CD4-positive, alpha-beta T cell treated with Interleukin-1 beta for 1 hour (primary cell): ENCODE results near the gene LTA4H.
"Not testable (repeated sequence)": the region's sequence is repeated elsewhere in the genome, so short reads cannot be mapped to it uniquely, and the experiment has no call there.

Source experiments
- DNase-seq, 2 donors: peaks; one replicate each; pipeline ENCODE4 v3.0.0-alpha.2; 2020 to 2022

LTA4H gene

DNA sequence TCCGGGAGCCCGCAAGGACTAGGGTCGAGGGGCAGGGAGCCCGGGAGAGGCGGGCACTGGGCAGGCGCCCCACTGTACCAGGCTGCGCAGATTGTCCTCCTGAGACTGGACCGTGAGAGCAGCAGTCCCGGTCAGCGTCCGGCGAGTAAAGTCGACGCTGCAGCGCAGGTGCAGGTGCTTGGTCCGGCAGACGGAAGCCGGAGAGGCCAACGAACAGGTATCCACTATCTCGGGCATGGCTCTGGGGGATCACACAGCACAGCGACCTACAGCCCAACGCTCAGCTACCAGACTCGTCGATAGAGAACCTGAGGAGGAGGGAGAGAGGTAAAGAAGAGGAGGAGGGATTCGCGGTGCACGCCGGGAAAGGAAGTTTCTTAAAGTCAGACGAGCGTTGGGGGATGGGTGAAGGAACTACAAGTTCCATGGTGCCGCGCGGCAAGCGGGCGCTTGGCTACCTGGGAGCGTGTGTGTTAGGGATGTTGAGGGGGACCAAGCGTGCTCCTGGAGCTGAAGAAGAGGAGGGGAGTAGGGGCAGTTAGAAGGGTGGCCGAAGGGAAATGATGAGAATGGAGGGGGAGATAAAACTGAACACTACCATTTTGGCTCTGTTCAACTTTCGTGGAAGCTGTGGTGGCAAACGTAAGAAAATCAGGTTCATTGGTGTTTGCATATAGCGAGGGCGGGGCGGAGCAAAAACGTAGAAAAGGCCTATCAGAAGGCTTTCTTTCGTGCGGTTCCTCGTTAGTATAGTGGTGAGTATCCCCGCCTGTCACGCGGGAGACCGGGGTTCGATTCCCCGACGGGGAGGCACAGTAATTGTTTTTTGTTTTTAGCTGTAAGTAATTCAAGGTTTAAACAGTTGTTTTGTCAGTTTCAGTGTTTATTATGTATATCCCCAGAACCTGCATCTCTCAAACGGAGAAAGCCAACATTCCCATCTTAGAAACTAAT is at the start of gene LTA4H:
Gene LTA4H (minus strand): TSS at position 305 of the 954 bp plus-strand sequence. CDS start 68 bp downstream, at position 237.
- peak; percentile 96 to 97 for DNase-seq

DNA sequence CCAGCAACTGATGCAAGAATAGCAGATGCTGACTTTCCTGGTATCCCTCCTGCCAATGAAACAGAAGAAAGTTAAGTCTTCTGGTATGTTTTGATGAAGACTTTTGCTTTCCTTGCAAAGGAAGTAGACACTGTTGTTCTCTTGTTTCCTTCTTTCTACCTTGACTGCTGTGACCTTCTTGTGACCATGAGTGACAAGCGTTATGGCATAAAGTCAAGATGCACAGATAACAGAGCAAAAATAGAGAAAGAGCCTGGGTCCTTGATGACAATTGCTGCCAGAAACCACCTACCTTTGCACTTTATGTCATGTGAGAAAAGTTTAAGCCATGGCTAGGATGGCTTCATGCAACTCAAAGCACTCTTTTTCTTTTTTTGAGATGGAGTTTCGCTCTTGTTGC is 49.2 kb upstream of the LTA4H start:
- no peak for DNase-seq

DNA sequence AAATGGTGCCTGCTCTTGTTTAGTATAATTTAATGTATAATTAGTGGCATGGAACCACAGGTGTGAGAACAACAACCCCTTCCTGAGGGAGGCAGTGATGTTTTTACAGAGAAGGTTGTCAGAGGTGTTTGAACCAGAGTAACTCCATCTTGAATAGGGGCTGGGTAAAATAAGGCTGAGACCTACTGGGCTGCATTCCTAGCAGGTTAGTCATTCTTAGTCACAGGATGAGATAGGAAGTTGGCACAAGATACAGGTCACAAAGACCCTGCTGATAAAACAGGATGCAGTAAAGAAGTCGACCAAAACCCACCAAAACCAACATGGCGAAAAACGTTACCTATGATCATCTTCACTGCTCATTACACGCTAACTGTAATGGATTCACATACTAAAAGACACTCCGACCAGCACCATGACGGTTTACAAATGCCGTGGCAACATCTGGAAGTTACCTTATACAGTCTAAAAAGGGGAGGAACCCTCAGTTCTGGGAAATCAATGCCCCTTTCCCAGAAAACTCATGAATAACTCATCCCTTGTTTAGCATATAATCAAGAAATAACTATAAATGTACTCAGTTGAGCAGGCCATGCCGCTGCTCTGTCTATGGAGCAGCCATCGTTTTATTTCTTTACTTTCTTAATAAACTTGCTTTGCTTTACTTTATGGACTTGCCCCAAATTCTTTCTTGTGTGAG is 47.8 kb upstream of the LTA4H start:
- no peak for DNase-seq

DNA sequence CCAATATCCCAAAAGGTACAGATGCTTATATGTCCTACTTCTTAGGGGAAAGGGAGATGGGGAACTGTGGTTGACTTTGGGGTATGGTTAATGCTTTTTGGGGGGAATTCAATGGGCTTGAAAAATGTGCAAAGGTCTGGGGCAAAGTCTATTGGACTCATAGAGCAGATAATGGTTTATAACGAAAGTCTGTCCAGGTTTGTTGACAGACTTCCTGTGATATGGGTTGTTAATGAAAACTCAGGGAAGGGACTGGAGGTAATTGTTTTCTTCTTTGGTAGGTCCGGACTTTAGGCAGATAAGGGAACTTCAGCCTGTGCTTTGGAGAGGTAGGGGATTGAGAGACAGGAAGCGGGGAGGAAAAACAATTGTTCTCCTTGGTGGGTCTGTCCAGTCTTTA is 46.2 kb upstream of the LTA4H start:
- no peak for DNase-seq

DNA sequence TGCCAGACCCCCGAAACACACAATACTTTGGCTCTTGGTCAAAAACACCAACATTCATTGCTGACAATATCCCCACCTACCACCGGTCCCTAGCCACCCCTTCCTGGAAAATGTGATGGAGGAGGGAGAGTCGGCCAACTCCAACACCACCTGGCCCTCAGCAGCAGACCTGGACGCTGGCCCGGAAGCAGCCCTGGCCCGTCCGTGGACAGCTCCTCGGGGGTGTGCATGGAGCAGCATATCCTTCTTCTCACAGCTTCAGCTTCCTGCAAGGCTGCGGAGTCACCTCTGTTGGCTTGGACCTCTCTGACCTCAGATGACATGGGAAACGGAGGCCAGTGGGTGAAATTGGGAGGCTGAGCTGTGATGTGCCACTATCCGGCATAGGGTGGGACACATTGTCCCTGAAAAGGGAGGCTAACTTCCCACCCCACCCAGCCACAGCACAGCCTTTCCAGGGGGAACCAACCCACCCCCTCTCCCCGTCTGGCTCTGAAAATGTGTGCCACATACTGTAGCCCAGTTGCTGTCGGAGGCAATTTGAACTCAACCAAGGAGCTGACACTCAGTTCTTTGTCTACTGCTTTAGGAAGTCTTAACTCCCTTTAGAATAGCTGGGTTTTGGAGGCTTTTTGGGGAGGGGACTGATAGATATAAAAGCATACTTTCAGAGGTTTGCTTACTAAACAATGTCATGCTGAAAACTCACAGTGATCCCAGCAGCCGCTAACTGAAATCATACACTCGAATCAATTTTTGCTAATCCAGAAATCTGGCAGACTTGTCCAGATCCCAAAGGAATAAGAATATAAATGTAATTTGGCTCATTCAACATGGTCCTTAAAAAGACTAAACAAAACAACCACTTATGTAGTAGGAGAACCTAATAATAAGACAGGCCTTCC is 43.1 kb upstream of the LTA4H start:
- no peak for DNase-seq

DNA sequence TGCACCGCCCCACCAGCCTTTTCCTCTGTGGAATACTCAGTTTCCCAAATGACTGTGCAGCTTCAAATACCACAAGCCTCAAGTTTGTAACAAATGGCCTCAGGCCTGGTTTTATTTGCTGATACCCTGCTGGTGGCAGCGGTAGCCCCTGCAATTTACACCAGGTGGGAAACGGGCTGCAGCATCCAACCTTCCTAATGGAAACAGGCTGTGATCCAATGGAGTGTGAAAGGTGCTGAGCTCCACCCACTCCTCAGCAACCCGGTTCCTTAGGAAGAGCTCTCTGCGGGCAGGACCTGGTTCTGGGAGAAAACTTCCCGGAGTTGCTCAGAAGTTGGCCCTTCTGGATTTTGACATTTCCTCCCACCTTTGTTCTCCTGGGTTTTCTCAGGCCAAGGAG is 41.7 kb upstream of the LTA4H start:
- DNase-seq: no peak

DNA sequence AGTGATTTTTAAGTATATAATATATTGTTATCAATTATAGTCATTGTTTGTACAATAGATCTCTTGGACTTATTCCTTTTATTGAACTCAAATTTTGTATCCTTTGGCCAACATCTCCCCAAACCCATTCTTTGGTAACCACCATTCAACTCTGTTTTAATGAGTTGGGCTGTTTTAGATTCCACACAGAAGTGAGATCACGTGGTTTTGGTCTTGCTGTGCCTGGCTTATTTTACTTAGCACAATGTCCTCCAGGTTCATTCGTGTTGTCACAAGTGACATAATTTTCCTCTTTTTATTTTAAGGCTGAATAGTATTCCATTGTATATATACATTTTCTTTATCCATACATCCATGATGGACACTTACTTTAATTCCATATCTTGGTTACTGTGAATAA is 40.2 kb upstream of the LTA4H start:
- DNase-seq: no peak

DNA sequence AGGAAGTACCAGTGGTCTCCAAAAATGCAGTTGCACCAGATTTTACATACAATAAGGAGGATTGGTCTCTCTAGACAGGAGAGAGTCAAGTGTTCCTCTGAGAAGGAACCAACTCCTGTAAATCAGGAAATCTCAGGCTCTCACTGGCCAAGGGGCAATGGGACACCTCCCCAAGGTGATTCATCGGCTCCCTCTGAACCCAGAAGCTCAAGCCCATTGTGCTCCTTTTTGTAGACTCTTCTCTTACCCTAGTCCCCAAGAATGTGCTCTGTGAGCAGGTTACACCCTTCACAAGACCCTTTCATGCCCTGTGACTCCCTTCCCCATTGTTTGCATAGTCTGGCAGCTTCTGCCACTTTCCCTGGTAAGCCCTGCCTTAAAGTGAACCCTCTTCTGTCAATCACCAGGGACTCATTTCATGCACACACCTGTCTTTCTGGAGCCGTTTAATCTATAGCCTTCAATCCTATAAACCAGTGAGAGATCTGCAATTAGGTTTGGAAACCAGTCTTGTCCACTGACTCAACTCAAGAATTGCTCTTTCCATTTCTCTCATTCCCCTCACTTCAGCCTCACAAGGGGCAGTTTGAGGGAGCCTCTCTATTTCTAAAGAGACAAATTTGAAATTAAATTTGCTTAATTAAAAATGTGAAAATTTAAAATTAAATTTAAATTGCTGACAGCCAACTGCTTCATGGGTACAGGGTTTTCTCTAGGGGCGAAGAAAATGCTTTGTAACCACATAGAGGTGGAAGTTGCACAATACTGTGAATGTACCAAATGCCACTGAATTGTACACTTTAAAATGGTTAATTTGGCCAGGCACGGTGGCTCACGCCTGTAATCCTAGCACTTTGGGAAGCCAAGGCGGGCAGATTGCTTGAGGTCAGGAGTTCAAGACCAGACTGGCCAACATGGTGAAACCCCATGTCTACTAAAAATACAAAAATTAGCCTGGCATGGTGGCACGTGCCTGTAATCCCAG is 38.3 kb upstream of the LTA4H start:
- no peak for DNase-seq

DNA sequence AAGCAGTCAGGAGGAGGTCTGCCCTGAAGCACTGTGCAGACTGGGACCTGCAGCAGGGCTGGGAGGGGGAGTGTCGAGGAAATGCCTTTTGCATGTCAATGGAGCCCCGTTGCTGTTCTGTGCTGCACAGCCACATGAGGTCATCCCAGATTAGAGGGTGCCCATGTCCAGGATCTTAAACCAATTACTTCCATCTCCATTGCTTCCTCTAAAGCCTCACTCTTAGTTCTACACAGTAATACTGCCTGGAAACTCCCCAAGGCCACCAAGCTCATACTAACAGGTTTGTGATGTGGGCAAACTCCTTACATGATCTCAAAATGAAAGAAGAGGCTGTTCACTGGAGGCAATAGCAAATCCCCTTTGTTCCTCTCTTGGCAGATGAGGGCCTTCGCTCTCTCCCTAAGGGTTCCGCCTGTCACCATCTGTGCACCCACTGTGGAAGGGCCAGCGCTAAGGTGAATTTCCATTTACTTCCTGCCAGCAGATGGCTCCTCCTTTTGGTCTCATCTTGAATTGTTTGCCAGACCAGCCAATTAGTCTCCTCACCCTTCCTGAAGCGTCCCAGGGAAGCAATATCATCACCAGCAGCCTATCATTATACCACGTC is 35.4 kb upstream of the LTA4H start:
- no peak for DNase-seq

DNA sequence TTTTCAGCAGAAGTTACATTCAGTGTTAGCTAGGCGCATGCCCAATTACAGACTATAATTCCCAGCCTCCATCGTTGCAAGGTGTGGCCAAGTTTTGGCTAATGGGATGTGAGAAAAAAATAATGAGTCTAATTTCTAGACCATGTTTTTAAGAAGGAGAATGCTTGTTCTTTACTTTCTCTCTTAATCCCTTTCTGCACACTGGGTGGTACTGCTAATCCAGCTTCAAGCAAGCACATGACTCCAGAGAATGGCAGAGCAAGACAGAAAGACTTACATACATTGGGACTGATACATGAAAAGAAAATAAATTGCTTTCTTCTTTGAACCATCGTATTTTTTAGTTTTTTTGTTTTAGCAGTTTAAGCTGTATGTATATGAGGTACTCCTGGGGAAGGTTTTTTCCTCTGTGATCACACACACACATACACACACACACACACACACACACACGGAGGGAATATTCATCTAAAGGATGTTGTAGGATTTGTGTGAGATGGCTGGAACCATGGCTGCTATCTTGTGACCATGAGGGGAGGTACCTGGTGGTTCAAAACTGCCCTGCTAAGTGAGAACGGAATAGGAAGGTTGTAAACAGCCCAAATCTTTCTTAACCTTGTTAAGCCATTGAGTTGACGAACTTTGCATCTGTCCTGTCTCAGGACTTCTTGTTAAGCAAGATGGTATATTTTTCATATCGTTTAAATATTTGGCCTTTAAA is 34.3 kb upstream of the LTA4H start:
- DNase-seq: no peak

DNA sequence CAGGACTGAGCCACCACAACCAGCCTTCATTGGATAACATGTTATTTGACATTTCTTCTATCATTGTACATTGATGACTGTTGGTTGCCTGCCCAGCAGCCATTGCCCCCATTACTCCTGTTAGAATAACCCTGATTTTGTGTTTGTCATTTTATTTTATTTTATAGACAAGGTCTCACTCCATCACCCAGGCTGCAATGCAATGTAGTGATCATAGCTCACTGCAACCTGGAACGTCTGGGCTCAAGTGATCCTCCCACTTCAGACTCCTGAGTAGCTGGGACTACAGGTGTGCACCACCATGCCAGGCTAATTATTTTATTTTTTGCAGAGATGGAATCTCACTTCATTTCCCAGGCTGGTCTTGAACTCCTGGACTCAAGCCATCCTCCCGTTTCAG is 33.2 kb upstream of the LTA4H start:
- no peak for DNase-seq

DNA sequence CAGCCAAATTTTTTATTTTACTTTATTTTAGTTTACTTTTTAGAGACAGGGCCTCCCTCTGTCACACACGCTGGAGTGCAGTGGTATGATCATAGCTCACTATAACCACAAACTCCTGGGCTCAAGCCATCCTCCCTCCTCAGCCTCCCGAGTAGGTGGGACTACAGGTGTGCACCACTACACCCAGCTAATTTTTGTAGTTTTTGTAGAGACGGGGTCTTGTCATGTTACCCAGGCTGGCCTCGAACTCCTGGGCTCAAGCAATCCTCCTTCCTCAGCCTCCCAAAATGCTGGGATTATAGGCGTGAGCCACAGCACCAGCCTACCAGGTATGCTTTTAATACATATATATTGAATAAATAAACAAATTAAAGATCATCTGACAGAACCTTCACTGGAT is 32.7 kb upstream of the LTA4H start:
- no peak for DNase-seq

DNA sequence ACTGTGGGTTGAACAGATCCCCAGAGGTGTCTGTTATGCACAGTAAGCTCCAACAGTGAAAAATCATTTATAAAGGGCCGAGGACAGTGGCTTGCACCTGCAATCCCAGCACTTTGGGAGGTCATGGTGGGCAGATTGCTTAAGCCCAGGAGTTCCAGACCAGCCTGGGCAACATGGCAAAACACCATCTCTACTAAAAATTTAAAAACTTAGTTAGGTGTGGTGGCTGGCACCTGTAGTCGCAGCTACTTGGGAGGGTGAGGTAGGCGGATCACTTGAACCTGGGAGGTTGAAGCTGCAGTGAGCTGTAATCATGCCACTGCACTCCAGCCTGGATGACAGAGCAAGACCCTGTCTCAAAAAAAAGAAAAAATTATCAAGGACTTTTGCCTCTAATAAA is 30.4 kb upstream of the LTA4H start:
- not testable (repeated sequence) for DNase-seq

DNA sequence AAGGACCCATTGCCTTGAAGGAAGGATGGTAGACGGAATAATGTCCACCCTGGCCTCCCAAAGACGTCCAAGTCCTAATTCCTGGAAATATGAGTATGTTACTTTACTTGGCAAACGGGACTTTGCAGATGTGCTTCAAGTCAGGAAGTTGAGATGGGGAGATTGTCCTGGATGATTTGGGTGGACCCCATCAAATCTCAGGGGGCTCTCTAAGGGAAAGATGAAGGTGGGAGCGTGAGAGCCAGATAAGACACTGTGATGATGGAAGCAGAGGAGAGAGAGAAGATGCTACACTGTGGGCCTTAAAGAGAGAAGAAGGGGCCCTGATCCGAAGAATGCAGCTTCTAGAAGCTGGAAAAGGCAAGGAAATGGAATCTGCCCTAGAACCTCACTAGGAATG is 29.6 kb upstream of the LTA4H start:
- no peak for DNase-seq

DNA sequence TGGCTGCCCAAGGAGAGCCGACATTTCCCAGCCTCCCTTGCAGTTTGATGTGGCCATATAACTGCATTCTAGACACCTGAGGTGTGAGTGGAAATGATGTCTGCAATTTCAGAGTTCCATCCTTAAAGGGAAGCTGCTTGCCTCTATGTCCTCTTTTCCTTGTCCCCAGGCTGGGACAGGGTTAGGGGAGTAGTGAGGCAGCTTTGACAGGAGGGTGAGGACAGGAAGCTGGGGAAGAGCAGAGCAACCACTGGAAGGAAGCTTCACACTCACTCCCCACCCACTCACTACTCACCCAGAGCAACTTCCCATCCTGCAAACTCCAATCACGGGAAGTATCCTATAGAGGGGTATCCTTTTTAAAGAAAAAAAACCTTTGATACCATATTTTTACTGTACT is 28.9 kb upstream of the LTA4H start:
- DNase-seq: no peak

DNA sequence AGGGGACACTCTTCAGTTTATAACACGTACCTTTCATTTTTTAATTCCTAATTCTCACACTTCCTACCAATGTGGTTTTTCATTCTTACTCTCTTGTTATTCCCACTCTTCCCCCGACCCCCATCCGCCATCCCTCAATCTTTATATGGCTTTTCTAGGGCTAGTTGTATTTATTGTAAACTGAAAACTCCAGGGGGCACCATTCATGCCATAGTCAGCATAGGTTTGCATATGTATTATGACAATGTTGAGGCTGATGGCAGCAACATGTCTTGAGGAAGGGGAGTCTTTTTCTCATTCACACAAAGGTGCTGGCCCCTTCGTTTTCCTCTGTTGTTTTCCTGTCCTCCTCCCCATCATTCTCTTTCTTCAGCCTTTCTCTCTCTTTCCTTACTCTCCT is 27.7 kb upstream of the LTA4H start:
- DNase-seq: peak in 1 of 2 donors; percentile 26

DNA sequence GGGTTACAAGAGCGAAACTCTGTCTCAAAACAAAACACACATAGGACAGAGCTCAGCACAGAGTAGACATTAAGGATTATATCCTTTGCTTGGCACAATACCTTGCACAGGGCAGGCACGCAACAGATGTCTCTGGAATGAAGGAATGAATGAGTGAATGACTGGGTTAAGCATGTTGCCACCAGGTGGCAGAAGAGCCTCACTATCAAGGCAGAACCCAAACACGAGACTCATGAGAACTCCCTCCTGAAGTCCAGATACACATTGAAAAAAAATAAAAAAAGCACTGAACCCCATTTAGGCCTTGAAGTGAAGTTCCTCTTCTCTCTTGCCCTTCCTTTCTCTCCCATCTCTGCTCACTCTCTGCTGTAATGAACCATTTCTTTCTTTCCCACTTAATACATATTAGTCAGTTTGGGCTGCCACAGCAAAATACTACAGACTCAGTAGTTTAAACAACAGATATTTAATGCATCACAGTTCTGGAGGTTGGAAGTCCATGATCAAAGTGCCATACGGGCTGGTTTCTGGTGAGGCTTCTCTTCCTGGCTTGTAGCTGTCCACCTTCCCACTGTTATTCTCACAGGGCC is 26.6 kb upstream of the LTA4H start:
- peak; percentile 81 to 83 for DNase-seq

DNA sequence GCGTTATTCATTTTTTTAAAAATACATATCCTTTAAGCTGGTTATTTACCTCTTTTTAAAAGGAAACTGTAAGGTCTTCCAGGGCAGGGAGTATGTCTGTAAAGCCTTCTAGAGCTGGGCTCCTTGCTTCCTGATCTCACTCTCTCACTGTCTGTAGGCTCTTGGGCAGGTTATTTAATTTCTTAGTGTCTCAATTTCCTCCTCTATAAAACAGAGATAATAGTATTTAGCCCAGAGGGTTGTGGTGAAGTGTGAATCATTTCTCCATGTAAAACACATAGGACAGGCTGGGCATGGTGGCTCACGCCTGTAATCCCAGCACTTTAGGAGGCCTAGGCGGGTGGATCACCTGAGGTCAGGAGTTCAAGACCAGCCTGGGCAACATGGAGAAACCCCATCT is 25.9 kb upstream of the LTA4H start:
- no peak for DNase-seq

DNA sequence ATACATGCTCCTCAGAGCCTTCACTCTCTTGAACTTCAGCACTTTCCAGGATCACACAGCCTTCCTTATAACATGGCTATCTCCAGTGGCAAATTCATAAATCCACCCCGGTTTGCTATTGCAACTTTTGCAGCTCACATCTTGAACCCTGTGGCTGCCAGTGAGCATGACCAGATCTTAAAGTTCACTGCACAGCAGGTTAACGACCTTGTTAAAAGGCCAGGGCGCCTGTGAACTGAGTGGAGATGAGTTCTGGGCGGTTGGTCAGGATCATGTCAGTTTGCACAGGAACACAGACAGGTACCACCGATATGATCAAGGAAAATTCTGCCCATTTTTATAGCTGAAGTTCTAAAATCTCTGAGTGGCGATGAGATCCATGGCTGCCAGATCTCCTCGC is 24.7 kb upstream of the LTA4H start:
- no peak for DNase-seq

DNA sequence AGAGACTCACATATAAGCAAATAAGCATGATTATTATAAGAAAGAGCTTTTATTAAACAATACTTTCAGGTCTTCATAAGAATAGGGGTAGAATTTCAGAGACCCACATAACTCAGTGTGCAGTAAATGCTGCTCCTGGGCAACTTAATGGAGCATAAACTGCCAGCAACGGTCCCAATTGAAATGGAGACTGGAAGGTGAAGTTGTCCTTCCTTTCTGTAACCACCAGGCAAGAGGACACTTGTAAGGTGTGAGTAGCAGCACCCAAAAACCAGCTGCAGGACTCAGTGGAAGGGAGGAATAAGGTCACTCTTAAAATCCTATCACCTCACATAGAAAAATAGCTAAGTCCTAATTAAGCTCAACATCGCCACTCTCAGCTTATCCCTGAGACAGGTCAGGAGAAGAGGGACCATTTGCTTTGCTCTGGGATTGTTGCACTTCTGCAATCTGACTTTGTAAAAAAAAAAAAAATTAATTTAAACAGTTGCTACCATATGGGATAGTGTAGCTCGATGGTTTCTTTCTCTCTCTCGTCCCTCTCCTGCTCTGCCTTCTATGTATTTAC is 22.7 kb upstream of the LTA4H start:
- DNase-seq: no peak
